Endothelial cell of umbilical vein (primary cell): ENCODE results near the gene DMBT1. TPM values are rescaled to one million over a fixed set of nuclear protein-coding genes. Genes with fewer than 3 reads are reported as not detected.

ENCODE experiments used
- BruUV-seq: library from RNA; stranded (reverse); fragments of 400-500 nt; replicated peaks from 2 replicates; lab custom pipeline; 2021; lab: Mats Ljungman, UMichigan
- CTCF ChIA-PET: fragments of 300-600, 350-600 bp; sonication (Branson Sonifier 250); formaldehyde crosslinking; loops from one replicate; lab custom pipeline; 2021; ENCODE audit warnings: antibody characterized with exemption, inconsistent platforms; lab: Charles Lee
- POLR2A ChIA-PET: fragments of 300-600, 350-600 bp; sonication (Branson Sonifier 250); formaldehyde crosslinking; loops from one replicate; lab custom pipeline; 2021; ENCODE audit warnings: antibody characterized with exemption, inconsistent platforms; lab: Charles Lee
- DNase-seq: peaks from one replicate; pipeline ENCODE4 v3.0.0-alpha.2; 2011; ENCODE audit warnings: low read depth, low spot score
- FAIRE-seq: peaks from 2 replicates; lab custom pipeline; 2011; peaks lifted over from hg19 to GRCh38; lab: Jason Lieb, UNC
- H2AFZ ChIP-seq: 2 replicates; pipeline ENCODE4 v1.6.0; 2012; ENCODE audit warnings: low read depth, low read length, control low read depth, inconsistent platforms
- H3K27ac ChIP-seq: 2 replicates; pipeline ENCODE4 v1.5.1; 2011; ENCODE audit warnings: low read depth, mild to moderate bottlenecking, control low read depth, low read length, moderate library complexity; ENCODE audit not compliant: insufficient read depth
- H3K27me3 ChIP-seq, 2 experiments: 2 replicates each; pipeline versions ENCODE4 v1.6.0 to v1.6.1; 2011; ENCODE audit warnings: low read length in 2 of 2, mixed read lengths in 1 of 2; ENCODE audit not compliant: control insufficient read depth in 2 of 2, insufficient read depth in 2 of 2
- H3K36me3 ChIP-seq, 2 experiments: 2 replicates in 1 of 2; 3 replicates in 1 of 2; pipeline ENCODE4 v1.5.1; 2011; ENCODE audit warnings: low read length in 2 of 2, mild to moderate bottlenecking in 1 of 2, moderate library complexity in 1 of 2; ENCODE audit not compliant: control insufficient read depth in 2 of 2, insufficient read depth in 2 of 2; ENCODE audit errors: extremely low read depth in 1 of 2
- H3K4me1 ChIP-seq: 3 replicates; pipeline ENCODE4 v1.5.1; 2011; ENCODE audit warnings: mild to moderate bottlenecking, low read length; ENCODE audit not compliant: control insufficient read depth, insufficient read depth; ENCODE audit errors: extremely low read depth
- H3K4me2 ChIP-seq: 2 replicates; pipeline ENCODE4 v1.6.1; 2011; ENCODE audit warnings: low read length, control low read depth, mixed read lengths; ENCODE audit not compliant: insufficient read depth
- H3K4me3 ChIP-seq, 3 experiments: fragments of 200-600 bp in 1 of 3; sonication (generic), shearing (Covaris generic) in 1 of 3; replicated peaks in 1 of 3; 2 replicates each; pipeline ENCODE4 v1.5.1; 2011 to 2016; ENCODE audit warnings: control low read depth in 3 of 3, low read length in 3 of 3, mild to moderate bottlenecking in 2 of 3, inconsistent platforms in 1 of 3, low read depth in 1 of 3, moderate library complexity in 1 of 3; ENCODE audit not compliant: insufficient read depth in 1 of 3
- H3K79me2 ChIP-seq: 2 replicates; pipeline ENCODE4 v1.6.0; 2012; ENCODE audit warnings: low read length, inconsistent platforms; ENCODE audit not compliant: control insufficient read depth, insufficient read depth
- H3K9ac ChIP-seq: replicated peaks from 2 replicates; pipeline ENCODE3; 2011; ENCODE audit warnings: low read length, control low read depth; ENCODE audit not compliant: insufficient read depth; ENCODE audit errors: extremely low read depth
- H3K9me1 ChIP-seq: replicated peaks from 3 replicates; pipeline ENCODE4 v1.6.0; 2011; ENCODE audit warnings: mild to moderate bottlenecking, low read length; ENCODE audit not compliant: control insufficient read depth, insufficient read depth; ENCODE audit errors: extremely low read depth
- H3K9me3 ChIP-seq: replicated peaks from 2 replicates; pipeline ENCODE4 v1.5.1; 2012; ENCODE audit warnings: low read length, inconsistent platforms; ENCODE audit not compliant: control insufficient read depth, insufficient read depth
- H4K20me1 ChIP-seq: replicated peaks from 2 replicates; pipeline ENCODE3; 2011; ENCODE audit warnings: mild to moderate bottlenecking, low read length; ENCODE audit not compliant: control insufficient read depth, insufficient read depth; ENCODE audit errors: extremely low read depth
- EZH2 ChIP-seq: IDR thresholded peaks from 2 replicates; pipeline ENCODE4 v1.6.1; 2012; ENCODE audit warnings: borderline replicate concordance, low read depth, mild to moderate bottlenecking, moderate library complexity, low read length, inconsistent platforms; ENCODE audit not compliant: severe bottlenecking
- FOS ChIP-seq: IDR thresholded peaks from 2 replicates; pipeline ENCODE4 v1.6.1; 2011; ENCODE audit warnings: mild to moderate bottlenecking, low read length, moderate library complexity, borderline replicate concordance; ENCODE audit not compliant: insufficient read depth
- GATA2 ChIP-seq: IDR thresholded peaks from 2 replicates; pipeline ENCODE4 v1.7.0; 2011; ENCODE audit warnings: low read depth, mild to moderate bottlenecking, moderate library complexity, mixed read lengths, low read length; ENCODE audit not compliant: insufficient read length, insufficient read depth
- JUN ChIP-seq: IDR thresholded peaks from 2 replicates; pipeline ENCODE4 v1.6.1; 2011; ENCODE audit warnings: borderline replicate concordance, low read depth; ENCODE audit not compliant: insufficient read length, insufficient read depth
- MAX ChIP-seq: IDR thresholded peaks from 2 replicates; pipeline ENCODE4 v1.6.1; 2011; ENCODE audit not compliant: insufficient read depth, insufficient read length
- MYC ChIP-seq: IDR thresholded peaks from one replicate; pipeline ENCODE4 v1.6.1; 2011; ENCODE audit warnings: mild to moderate bottlenecking, low read depth, low read length
- POLR2A ChIP-seq: IDR thresholded peaks from 2 replicates; pipeline ENCODE4 v1.6.1; 2012; ENCODE audit warnings: low read depth, mild to moderate bottlenecking, control low read depth, low read length
- POLR2AphosphoS5 ChIP-seq: IDR thresholded peaks from 2 replicates; pipeline ENCODE4 v1.6.1; 2012; ENCODE audit warnings: low read depth, mild to moderate bottlenecking, control low read depth, low read length, moderate library complexity; ENCODE audit not compliant: insufficient read depth
- dilution Hi-C: fragments of 300-500 bp; cut with MboI; formaldehyde crosslinking; loops from one replicate; pipeline ENCODE4 v1.15.0; 2019; ENCODE audit warnings: low sequenced_read_pairs; ENCODE audit not compliant: extremely low pct_ligation_motif_present
- intact Hi-C: fragments of 100-400 bp; cut with micrococcal nuclease; formaldehyde crosslinking; loops from one replicate; pipeline ENCODE4 v1.10.0; 2022
- polyA plus RNA-seq, 4 experiments: library from polyadenylated mRNA; depleted of rRNA in 3 of 4; stranded (reverse) in 3 of 4; unstranded in 1 of 4; fragments of >200 nt; gene quantifications; 2 replicates each; pipeline versions ENCODE4 v1.2.1 to v1.2.3, GENCODE V29; 2011 to 2012; ENCODE audit warnings: missing spikeins in 1 of 4
- total RNA-seq: library from RNA; stranded (reverse); gene quantifications from 2 replicates; pipeline ENCODE4 v1.2.3, GENCODE V29; 2021
- TF ChIP-seq, protein P1 (sequence below), 2 donors: IDR thresholded peaks; 1 replicate in 1 of 2; 2 replicates in 1 of 2; pipeline ENCODE4 v1.5.1; 2011; ENCODE audit warnings: low read length in 2 of 2, mild to moderate bottlenecking in 2 of 2, moderate library complexity in 2 of 2, control low read depth in 1 of 2, inconsistent platforms in 1 of 2, low read depth in 1 of 2; ENCODE audit not compliant: insufficient read depth in 1 of 2; ENCODE audit errors: extremely low read depth in 1 of 2

DMBT1 gene
- total and polyA plus RNA-seq, 2 donors (not counting 3 experiments of a cell fraction or from before 2014, with no cell fraction given), result 0.01 TPM; not detected in 1

- Histone ChIP-seq H2AFZ (no peak overlapping the region), H3K9me3 (no peaks in the 10 kb centered on the region), H4K20me1 (no peaks in the 10 kb centered on the region), H3K27me3 (no peaks in the 10 kb centered on the region), H3K9ac (no peak overlapping the region), H3K79me2 (no peaks in the 10 kb centered on the region), H3K4me3 (no peak overlapping the region), H3K36me3 (no peaks in the 10 kb centered on the region), H3K9me1 (no peaks in the 10 kb centered on the region), H3K4me1 (no peaks in the 10 kb centered on the region), H3K27ac (no peak overlapping the region), H3K4me2 (no peak overlapping the region)
- dilution Hi-C loops (no loop called here), intact Hi-C loops (no loop called here)
- ChIA-PET CTCF (interaction anchor here (1.0 kb wide), 1 partner anchor 15 kb away, joined by 5 read pairs; no protein-coding TSS in a partner anchor), POLR2A (no interaction called here)
- no TSS peak for BruUV-seq
- TF ChIP-seq POLR2AphosphoS5, result no peak
- no peak for TF ChIP-seq MYC
- TF ChIP-seq MAX, result no peak
- no peak for TF ChIP-seq FOS
- TF ChIP-seq, protein P1, sequence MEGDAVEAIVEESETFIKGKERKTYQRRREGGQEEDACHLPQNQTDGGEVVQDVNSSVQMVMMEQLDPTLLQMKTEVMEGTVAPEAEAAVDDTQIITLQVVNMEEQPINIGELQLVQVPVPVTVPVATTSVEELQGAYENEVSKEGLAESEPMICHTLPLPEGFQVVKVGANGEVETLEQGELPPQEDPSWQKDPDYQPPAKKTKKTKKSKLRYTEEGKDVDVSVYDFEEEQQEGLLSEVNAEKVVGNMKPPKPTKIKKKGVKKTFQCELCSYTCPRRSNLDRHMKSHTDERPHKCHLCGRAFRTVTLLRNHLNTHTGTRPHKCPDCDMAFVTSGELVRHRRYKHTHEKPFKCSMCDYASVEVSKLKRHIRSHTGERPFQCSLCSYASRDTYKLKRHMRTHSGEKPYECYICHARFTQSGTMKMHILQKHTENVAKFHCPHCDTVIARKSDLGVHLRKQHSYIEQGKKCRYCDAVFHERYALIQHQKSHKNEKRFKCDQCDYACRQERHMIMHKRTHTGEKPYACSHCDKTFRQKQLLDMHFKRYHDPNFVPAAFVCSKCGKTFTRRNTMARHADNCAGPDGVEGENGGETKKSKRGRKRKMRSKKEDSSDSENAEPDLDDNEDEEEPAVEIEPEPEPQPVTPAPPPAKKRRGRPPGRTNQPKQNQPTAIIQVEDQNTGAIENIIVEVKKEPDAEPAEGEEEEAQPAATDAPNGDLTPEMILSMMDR (IDR thresholded peaks at IDR 0.05; ENCODE audit: extremely low read depth in 1 of 2, insufficient read depth in 1 of 2, low read depth in 1 of 2, low read length in 2 of 2), result no peak
- TF ChIP-seq GATA2, result no peak
- no peak for TF ChIP-seq EZH2
- TF ChIP-seq JUN, result no peak
- TF ChIP-seq POLR2A, result no peak
- FAIRE-seq (no peak), DNase-seq (no peak)
Measured at GRCh38 chr10:122663516-122664130, 103.1 kb downstream of the DMBT1 start.
